ENCODE measurements around the gene CDK10.

Gene CDK10

DNA sequence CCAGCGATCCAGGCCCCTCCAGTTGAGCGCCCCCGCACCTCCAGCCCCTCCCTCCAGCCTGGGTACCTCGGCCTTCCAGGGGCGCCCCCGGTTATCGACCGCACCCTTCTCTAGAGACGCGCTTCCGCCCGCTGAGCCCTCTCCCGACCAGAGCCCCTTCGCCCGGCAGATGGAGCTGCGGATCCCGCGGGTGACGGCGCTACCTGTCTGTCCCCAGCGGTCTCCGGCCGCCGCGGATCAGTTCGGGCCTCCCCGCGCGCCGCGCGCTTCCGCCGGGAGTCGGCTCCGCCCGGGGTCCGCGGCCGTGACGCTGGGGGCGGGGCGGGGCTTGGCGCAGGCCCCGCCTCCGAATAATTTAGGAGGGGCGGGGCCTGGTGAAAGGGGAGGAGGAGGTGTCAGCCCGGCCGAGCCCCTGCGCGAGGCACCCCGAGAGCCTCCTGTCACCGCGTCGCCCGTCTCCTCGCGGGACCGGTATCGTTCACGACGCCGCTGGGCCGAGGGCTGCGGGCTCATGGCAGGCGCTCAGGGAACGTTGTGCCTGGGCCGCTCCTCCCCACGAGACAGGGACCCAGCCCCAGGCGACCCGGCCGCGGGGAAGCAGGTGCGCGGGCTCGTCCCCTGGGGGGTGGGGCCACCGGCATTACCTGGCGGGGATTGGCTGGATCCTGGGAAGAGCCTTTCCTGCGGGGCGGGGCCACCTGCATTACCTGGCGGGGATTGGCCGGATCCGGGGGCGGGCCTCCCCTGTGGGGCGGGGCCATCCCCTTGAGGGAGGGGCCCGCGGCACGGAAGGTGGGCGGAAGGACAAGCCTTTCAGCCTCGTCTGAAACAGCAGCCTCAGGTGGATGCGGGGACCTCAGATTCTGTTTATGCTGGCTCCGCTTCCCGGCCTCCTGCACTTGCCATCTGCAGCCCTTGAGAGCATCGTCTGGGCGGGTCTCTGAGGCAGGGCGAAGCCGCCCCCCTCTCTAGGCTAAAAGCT, 15.2 kb downstream of the CDK10 start, which contains the start of gene SPATA2L:
TSS of gene SPATA2L (minus strand) at position 281 of the 982 bp plus-strand sequence. CDS start 473 bp downstream, outside the sequence.
- no peak within 1 kb of the TSS for H2BK120ac ChIP-seq (ENCODE audit: low read depth, low read length)
- H2BK5ac ChIP-seq (ENCODE audit: low read length) = no peak within 1 kb of the TSS
- no peaks in the 10 kb centered on the region for H3K79me2 ChIP-seq (ENCODE audit: control insufficient read depth, insufficient read depth, low read length)
- WGBS (ENCODE audit: extremely low coverage, insufficient coverage, low lambda C conversion rate) = no CpG with 5 or more reads among the region's 97 CpGs
- no peaks in the 10 kb centered on the region for H3K79me1 ChIP-seq (ENCODE audit: low read length)
- H3K36me3 ChIP-seq (ENCODE audit: control insufficient read depth, insufficient read depth, low read length) = peaks cover 2% of the 10 kb centered on the region
- H3K4me3 ChIP-seq (ENCODE audit: low read length) = peak within 1 kb of the TSS; percentile 74
- peak within 1 kb of the TSS; percentile 80 for H3K9ac ChIP-seq (ENCODE audit: low read length)
- H2BK15ac ChIP-seq (replicated peaks; ENCODE audit: low read depth) = no peak within 1 kb of the TSS
- DNase-seq = peak; percentile 98
- H3K4ac ChIP-seq (ENCODE audit: low read depth, low read length) = no peak within 1 kb of the TSS
- peak within 1 kb of the TSS; percentile 55 for H3K27ac ChIP-seq (ENCODE audit: low read depth, low read length)
- no peak within 1 kb of the TSS for H4K5ac ChIP-seq (ENCODE audit: low read length)
- H3K27me3 ChIP-seq (ENCODE audit: insufficient read depth, low read length, poor library complexity) = no peaks in the 10 kb centered on the region
- peak within 1 kb of the TSS; percentile 80 for H3K23ac ChIP-seq (ENCODE audit: low read length)
- H3K4me1 ChIP-seq (ENCODE audit: control insufficient read depth, low read depth, low read length) = peaks cover 7% of the 10 kb centered on the region
- peak within 1 kb of the TSS; percentile 88 for H3K4me2 ChIP-seq (ENCODE audit: low read length)
- no peak within 1 kb of the TSS for H3K18ac ChIP-seq (ENCODE audit: low read length)
- H2AK5ac ChIP-seq (ENCODE audit: low read length) = no peak within 1 kb of the TSS
- peak within 1 kb of the TSS; percentile 90 for H3K56ac ChIP-seq (ENCODE audit: low read length)
- H4K8ac ChIP-seq (ENCODE audit: low read depth, low read length) = no peak within 1 kb of the TSS

DNA sequence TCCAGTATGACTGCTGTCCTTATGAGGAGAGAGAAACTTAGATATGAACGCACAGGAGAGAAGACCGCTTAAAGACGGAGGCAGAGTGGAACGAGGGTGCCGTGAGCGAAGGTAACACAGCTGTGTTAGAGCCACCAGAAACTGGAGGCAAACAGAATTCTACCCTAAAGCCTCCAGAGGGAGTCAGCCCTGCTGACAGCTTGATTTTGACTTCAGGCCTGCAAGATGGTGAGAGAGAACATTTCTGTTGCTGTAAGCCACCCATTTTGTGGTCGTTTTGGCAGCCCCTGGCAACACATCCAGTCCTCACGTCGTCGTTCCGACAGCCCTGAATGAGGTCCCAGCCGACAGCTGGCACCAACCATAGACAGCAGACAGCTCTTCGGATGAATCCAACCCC, 17.8 kb downstream of the CDK10 start:
- no peak overlapping the region for H3K18ac ChIP-seq (ENCODE audit: low read length)
- no peak for DNase-seq
- H3K4ac ChIP-seq (ENCODE audit: low read depth, low read length) = no peak overlapping the region
- WGBS (ENCODE audit: extremely low coverage, insufficient coverage, low lambda C conversion rate) = no CpG with 5 or more reads among the region's 13 CpGs
- no peaks in the 10 kb centered on the region for H3K27me3 ChIP-seq (ENCODE audit: insufficient read depth, low read length, poor library complexity)
- no peak overlapping the region for H4K5ac ChIP-seq (ENCODE audit: low read length)
- no peaks in the 10 kb centered on the region for H3K36me3 ChIP-seq (ENCODE audit: control insufficient read depth, insufficient read depth, low read length)
- H3K4me3 ChIP-seq (ENCODE audit: low read length) = no peak overlapping the region
- no peak overlapping the region for H2AK5ac ChIP-seq (ENCODE audit: low read length)
- no peak overlapping the region for H3K27ac ChIP-seq (ENCODE audit: low read depth, low read length)
- no peak overlapping the region for H3K56ac ChIP-seq (ENCODE audit: low read length)
- H3K79me1 ChIP-seq (ENCODE audit: low read length) = no peaks in the 10 kb centered on the region
- no peak overlapping the region for H3K4me2 ChIP-seq (ENCODE audit: low read length)
- no peak overlapping the region for H2BK120ac ChIP-seq (ENCODE audit: low read depth, low read length)
- H3K23ac ChIP-seq (ENCODE audit: low read length) = no peak overlapping the region
- no peaks in the 10 kb centered on the region for H3K79me2 ChIP-seq (ENCODE audit: control insufficient read depth, insufficient read depth, low read length)
- no peak overlapping the region for H4K8ac ChIP-seq (ENCODE audit: low read depth, low read length)
- peaks cover 7% of the 10 kb centered on the region for H3K4me1 ChIP-seq (ENCODE audit: control insufficient read depth, low read depth, low read length)
- H2BK5ac ChIP-seq (ENCODE audit: low read length) = no peak overlapping the region
- no peak overlapping the region for H3K9ac ChIP-seq (ENCODE audit: low read length)
- no peak overlapping the region for H2BK15ac ChIP-seq (replicated peaks; ENCODE audit: low read depth)

DNA sequence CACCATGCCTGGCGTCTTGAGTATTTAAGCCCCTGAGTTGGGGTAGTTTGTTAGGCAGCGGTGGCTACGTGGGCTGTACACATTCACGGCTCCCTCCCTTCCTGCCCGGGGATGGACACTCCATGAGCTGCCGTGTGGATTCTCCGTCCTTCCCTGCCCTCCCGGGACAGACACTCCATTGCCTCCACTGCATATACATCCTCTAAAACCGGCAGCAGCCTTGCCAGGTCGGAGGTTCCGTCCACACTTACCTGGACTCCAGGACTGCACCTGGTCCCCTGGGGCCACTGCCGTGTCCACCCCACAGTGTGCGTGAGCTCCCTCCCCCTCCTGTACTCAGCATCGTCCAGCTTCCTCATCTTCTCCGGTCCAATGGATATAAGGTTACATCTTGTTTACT, 18.5 kb downstream of the CDK10 start:
- H2AK5ac ChIP-seq (ENCODE audit: low read length) = no peak overlapping the region
- H3K4me1 ChIP-seq (ENCODE audit: control insufficient read depth, low read depth, low read length) = peaks cover 5% of the 10 kb centered on the region

DNA sequence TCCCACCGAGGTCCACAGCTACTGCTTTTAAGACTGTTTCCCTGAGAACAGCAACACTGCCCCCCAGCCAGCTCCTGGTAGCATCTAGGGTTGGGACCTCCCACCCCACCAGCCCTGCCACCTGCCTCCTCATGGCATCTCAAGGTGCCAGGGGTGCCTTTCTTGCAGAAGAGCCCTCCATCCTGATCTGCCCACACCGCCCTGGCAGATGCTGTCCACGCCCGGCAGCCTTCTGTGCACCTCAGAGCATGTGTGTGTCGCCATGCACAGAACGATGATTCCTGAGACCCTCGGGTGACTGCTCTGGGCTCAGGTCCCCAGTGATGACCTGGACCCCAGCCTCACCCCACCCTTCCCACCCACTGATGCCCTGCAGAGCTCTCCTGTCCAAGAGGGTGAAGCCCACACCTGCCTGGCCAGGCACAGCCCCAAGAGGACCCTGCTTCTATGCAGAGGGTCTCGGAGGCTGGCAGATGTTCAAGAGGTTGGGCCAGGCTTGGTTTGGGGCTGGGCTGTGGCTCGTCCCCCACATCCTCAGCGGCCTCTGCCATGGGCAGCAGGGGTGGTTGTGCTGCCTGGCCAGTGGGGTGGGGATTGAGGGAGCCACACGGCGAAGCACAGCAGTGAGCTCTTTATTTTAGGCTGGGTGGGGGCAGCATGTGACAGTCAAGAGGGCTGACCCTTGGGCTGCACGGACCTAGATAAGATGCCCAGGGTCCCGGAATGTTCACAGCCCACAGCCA, 20.2 kb downstream of the CDK10 start:
- H3K4me3 ChIP-seq (ENCODE audit: low read length) = no peak overlapping the region
- no peak overlapping the region for H3K4me2 ChIP-seq (ENCODE audit: low read length)
- H3K4me1 ChIP-seq (ENCODE audit: control insufficient read depth, low read depth, low read length) = no peaks in the 10 kb centered on the region
- no peak overlapping the region for H2AK5ac ChIP-seq (ENCODE audit: low read length)
- H3K23ac ChIP-seq (ENCODE audit: low read length) = no peak overlapping the region
- no peak overlapping the region for H3K4ac ChIP-seq (ENCODE audit: low read depth, low read length)
- whole genome bisulfite sequencing (ENCODE audit: extremely low coverage, insufficient coverage, low lambda C conversion rate) = no CpG with 5 or more reads among the region's 14 CpGs
- peak overlapping the region; percentile 49 for H3K56ac ChIP-seq (ENCODE audit: low read length)
- no peak overlapping the region for H4K5ac ChIP-seq (ENCODE audit: low read length)
- H2BK5ac ChIP-seq (ENCODE audit: low read length) = no peak overlapping the region
- H3K18ac ChIP-seq (ENCODE audit: low read length) = no peak overlapping the region
- H4K8ac ChIP-seq (ENCODE audit: low read depth, low read length) = no peak overlapping the region
- H3K36me3 ChIP-seq (ENCODE audit: control insufficient read depth, insufficient read depth, low read length) = no peaks in the 10 kb centered on the region
- H2BK120ac ChIP-seq (ENCODE audit: low read depth, low read length) = no peak overlapping the region
- H3K9ac ChIP-seq (ENCODE audit: low read length) = no peak overlapping the region
- H2BK15ac ChIP-seq (replicated peaks; ENCODE audit: low read depth) = no peak overlapping the region
- no peaks in the 10 kb centered on the region for H3K79me1 ChIP-seq (ENCODE audit: low read length)
- H3K27ac ChIP-seq (ENCODE audit: low read depth, low read length) = no peak overlapping the region
- no peak for DNase-seq
- no peaks in the 10 kb centered on the region for H3K79me2 ChIP-seq (ENCODE audit: control insufficient read depth, insufficient read depth, low read length)
- no peaks in the 10 kb centered on the region for H3K27me3 ChIP-seq (ENCODE audit: insufficient read depth, low read length, poor library complexity)

More for the DNA sequence above, 18.5 kb downstream of the CDK10 start:
- no peak overlapping the region for H3K27ac ChIP-seq (ENCODE audit: low read depth, low read length)
- no peak overlapping the region for H3K18ac ChIP-seq (ENCODE audit: low read length)
- no peak overlapping the region for H3K4ac ChIP-seq (ENCODE audit: low read depth, low read length)
- H3K79me1 ChIP-seq (ENCODE audit: low read length) = no peaks in the 10 kb centered on the region
- H3K79me2 ChIP-seq (ENCODE audit: control insufficient read depth, insufficient read depth, low read length) = no peaks in the 10 kb centered on the region
- H3K27me3 ChIP-seq (ENCODE audit: insufficient read depth, low read length, poor library complexity) = no peaks in the 10 kb centered on the region
- no peak overlapping the region for H3K4me3 ChIP-seq (ENCODE audit: low read length)
- no peak overlapping the region for H3K9ac ChIP-seq (ENCODE audit: low read length)
- no peak overlapping the region for H4K5ac ChIP-seq (ENCODE audit: low read length)
- WGBS (ENCODE audit: extremely low coverage, insufficient coverage, low lambda C conversion rate) = no CpG with 5 or more reads among the region's 15 CpGs
- H3K23ac ChIP-seq (ENCODE audit: low read length) = no peak overlapping the region
- H2BK120ac ChIP-seq (ENCODE audit: low read depth, low read length) = no peak overlapping the region
- no peak overlapping the region for H4K8ac ChIP-seq (ENCODE audit: low read depth, low read length)
- DNase-seq = no peak
- H3K36me3 ChIP-seq (ENCODE audit: control insufficient read depth, insufficient read depth, low read length) = no peaks in the 10 kb centered on the region
- H2BK5ac ChIP-seq (ENCODE audit: low read length) = no peak overlapping the region
- no peak overlapping the region for H3K56ac ChIP-seq (ENCODE audit: low read length)
- no peak overlapping the region for H2BK15ac ChIP-seq (replicated peaks; ENCODE audit: low read depth)
- H3K4me2 ChIP-seq (ENCODE audit: low read length) = no peak overlapping the region

DNA sequence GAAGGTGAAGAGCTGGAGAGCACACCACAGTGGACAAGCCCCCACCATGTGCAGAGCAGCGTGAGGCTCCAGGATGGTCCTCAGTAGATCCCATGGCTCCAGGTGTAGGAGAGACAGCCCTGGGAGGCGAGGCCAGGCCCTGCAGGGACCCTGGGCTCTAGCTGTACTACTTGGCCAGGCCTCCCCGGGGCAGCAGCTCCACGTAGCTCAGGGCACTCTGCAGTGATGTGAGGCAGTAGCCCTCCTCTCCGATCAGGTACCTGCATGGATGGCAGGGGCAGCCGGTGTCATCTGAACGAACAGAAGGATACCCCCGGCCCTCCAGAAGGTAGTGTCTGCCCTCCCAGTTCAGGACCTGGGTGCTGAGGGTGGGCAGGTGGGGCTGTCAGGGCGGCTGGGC, 21.2 kb downstream of the CDK10 start:
- H3K23ac ChIP-seq (ENCODE audit: low read length) = no peak overlapping the region
- WGBS (ENCODE audit: extremely low coverage, insufficient coverage, low lambda C conversion rate) = no CpG with 5 or more reads among the region's 9 CpGs
- H2BK120ac ChIP-seq (ENCODE audit: low read depth, low read length) = no peak overlapping the region
- H3K9ac ChIP-seq (ENCODE audit: low read length) = no peak overlapping the region
- H3K36me3 ChIP-seq (ENCODE audit: control insufficient read depth, insufficient read depth, low read length) = no peaks in the 10 kb centered on the region
- H2AK5ac ChIP-seq (ENCODE audit: low read length) = no peak overlapping the region
- H3K79me2 ChIP-seq (ENCODE audit: control insufficient read depth, insufficient read depth, low read length) = no peaks in the 10 kb centered on the region
- no peak overlapping the region for H4K8ac ChIP-seq (ENCODE audit: low read depth, low read length)
- no peaks in the 10 kb centered on the region for H3K27me3 ChIP-seq (ENCODE audit: insufficient read depth, low read length, poor library complexity)
- H2BK15ac ChIP-seq (replicated peaks; ENCODE audit: low read depth) = no peak overlapping the region
- H3K18ac ChIP-seq (ENCODE audit: low read length) = no peak overlapping the region
- H3K79me1 ChIP-seq (ENCODE audit: low read length) = no peaks in the 10 kb centered on the region
- no peak overlapping the region for H3K4me3 ChIP-seq (ENCODE audit: low read length)
- no peak overlapping the region for H2BK5ac ChIP-seq (ENCODE audit: low read length)
- H3K27ac ChIP-seq (ENCODE audit: low read depth, low read length) = no peak overlapping the region
- no peak overlapping the region for H3K4me2 ChIP-seq (ENCODE audit: low read length)
- H3K4ac ChIP-seq (ENCODE audit: low read depth, low read length) = no peak overlapping the region
- H3K4me1 ChIP-seq (ENCODE audit: control insufficient read depth, low read depth, low read length) = no peaks in the 10 kb centered on the region
- DNase-seq = no peak
- no peak overlapping the region for H3K56ac ChIP-seq (ENCODE audit: low read length)
- no peak overlapping the region for H4K5ac ChIP-seq (ENCODE audit: low read length)
